ENCODE data around the gene UBFD1.
"Not testable (repeated sequence)": the region's sequence is repeated elsewhere in the genome, so short reads cannot be mapped to it uniquely, and the experiment has no call there.

DNA sequence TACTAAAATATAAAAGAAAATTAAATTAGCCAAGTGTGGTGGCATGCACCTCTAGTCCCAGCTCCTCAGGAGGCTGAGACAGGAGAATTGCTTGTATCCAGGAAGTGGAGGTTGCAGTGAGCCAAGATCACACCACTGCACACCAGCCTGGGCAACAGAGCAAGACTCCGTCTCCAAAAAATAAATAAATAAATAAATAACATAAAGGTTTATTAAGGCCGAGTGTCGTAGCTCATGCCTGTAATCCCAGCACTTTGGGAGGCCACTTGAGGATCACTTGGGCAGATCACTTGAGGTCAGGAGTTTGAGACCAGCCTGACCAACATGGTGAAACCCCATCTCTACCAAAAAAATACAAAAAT lies 16.7 kb upstream of the UBFD1 start:
- TF ChIP-seq, protein P1, sequence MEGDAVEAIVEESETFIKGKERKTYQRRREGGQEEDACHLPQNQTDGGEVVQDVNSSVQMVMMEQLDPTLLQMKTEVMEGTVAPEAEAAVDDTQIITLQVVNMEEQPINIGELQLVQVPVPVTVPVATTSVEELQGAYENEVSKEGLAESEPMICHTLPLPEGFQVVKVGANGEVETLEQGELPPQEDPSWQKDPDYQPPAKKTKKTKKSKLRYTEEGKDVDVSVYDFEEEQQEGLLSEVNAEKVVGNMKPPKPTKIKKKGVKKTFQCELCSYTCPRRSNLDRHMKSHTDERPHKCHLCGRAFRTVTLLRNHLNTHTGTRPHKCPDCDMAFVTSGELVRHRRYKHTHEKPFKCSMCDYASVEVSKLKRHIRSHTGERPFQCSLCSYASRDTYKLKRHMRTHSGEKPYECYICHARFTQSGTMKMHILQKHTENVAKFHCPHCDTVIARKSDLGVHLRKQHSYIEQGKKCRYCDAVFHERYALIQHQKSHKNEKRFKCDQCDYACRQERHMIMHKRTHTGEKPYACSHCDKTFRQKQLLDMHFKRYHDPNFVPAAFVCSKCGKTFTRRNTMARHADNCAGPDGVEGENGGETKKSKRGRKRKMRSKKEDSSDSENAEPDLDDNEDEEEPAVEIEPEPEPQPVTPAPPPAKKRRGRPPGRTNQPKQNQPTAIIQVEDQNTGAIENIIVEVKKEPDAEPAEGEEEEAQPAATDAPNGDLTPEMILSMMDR (IDR thresholded peaks at IDR 0.05): not testable (repeated sequence)
- TF ChIP-seq POLR2A (IDR thresholded peaks at IDR 0.05; ENCODE audit: low read depth); POLR2AphosphoS5 (IDR thresholded peaks at IDR 0.05): not testable (repeated sequence)

Data from esophagus muscularis mucosa (tissue), 3 donors.